ACHN (cell line): Measurements from ENCODE around the gene UNC79.

ENCODE experiments used
- DNase-seq: peaks from one replicate; pipeline ENCODE4 v3.0.0-alpha.2; 2015
- in situ Hi-C: cut with HindIII; loops from 2 replicates; pipeline ENCODE4 v1.10.0; 2017; ENCODE audit warnings: low sequenced_read_pairs, low pct_ligation_motif_present, low pct_unique_long_range_greater_than_20kb

Gene UNC79

DNA sequence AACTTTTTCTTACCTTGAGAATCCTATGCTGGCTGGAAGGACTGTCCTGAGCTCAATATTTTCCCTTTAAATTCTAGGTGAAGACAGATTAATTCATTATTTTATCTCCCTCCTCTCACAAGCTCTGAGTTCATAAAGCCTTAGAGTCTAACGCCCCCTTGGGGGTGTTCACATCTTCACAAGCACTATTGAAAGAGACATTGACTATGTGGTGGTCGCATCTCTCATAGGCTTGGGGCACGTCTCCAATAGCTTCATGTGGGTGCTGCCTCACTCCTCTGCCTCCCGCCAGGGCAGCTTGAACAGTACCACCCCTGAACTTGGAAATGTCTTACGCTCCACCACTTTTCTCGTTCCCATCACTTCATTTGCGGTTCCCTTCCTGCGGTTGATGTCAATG is 106.2 kb downstream of the UNC79 start:
- in situ Hi-C loops, result no loop called here
- peak; percentile 41 for DNase-seq

DNA sequence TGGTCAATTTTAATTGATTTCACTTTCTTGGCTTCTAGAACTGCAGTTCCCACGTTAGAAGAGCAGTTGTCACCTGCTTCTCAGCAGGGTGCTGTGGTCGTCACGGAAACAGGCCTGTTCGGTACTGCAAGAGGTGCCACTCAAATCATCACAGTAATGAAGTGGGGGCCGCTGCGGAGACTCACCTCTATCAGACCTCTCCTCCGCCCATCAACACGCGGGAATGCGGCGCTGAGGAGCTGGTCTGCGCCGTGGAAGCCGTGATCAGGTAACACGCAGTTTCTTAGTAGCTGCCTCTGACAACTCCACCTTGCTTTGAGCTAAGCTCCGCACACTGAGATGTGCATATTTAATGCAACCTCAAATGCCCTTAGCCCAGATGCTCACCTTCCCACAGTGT is 107.2 kb downstream of the UNC79 start:
- in situ Hi-C loops, result no loop called here
- DNase-seq, result no peak

DNA sequence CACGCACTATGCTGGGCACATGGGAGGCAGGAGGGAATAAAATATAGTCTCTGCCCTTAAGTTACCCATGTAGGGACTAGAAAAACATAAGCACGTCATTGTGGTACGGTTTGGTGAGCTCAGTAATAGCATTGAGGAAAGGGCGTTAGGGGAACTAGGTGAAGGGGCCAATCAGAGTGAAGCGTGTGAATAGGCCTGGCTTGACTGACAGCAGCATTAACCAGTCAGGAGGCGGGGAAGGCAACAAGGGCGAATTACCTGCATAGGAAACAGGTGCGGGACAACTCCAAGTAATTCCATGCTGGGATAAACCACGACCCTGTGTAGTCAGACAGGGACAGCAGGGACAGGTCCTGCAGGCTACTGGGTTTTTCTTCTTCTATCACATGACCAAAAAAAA is 107.7 kb downstream of the UNC79 start:
- in situ Hi-C loops, result no loop called here
- DNase-seq, result peak; percentile 2

GRCh38 chr14:93540235-93540634 is 109.5 kb downstream of the UNC79 start:
- in situ Hi-C loops, result no loop called here
- no peak for DNase-seq

- in situ Hi-C loops, result no loop called here
- peak; percentile 28 for DNase-seq
These were observed 113.0 kb downstream of the UNC79 start for GRCh38 chr14:93543766-93544165.

GRCh38 chr14:93544212-93544611 is 113.5 kb downstream of the UNC79 start:
- no peak for DNase-seq
- in situ Hi-C loops, result no loop called here

GRCh38 chr14:93546642-93547041 is 115.9 kb downstream of the UNC79 start:
- in situ Hi-C loops, result no loop called here
- no peak for DNase-seq

GRCh38 chr14:93548102-93548843 is 117.5 kb downstream of the UNC79 start:
- in situ Hi-C loops, result no loop called here

DNA sequence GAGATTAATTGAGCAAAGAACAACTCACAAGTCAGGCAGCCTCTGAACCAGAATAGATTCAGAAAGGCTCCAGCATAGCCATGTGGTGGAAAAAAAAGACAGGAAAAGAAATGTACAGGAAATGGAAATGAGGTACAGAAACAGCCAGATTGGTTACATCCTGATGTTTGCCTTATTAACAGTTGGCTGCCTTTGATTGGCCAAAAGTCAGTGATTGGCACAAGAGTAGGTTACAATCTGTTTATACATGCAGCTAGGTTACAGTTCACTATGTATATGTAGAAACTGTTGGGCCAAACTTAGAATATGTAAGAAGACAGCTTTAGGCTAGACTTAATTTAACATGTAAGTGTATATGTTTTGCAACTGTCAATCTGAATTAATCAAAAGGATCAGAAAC is 118.9 kb downstream of the UNC79 start:
- in situ Hi-C loops, result no loop called here
- DNase-seq, result no peak

More at GRCh38 chr14:93548102-93548843, 117.5 kb downstream of the UNC79 start:
- no peak for DNase-seq

DNA sequence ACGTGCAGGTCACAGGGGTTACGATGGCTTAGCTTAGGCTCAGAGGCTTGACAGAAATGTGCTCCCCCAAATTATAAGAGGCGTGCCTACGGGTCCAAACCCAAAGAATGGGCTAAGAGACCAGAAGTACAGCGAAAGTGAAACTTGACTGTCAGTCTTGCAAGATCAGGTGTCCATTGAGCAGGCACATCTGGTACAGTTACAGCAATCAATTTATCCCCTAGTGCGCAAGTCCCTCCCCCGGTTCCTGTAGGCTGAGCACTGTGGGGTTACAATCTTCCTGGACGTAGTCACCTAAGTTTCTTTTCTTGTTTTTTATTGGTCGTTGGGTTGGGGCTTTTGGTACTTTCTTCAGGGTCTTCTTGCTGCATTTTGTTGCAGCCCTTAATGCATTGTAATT is 134.2 kb downstream of the UNC79 start:
- in situ Hi-C loops, result no loop called here

DNA sequence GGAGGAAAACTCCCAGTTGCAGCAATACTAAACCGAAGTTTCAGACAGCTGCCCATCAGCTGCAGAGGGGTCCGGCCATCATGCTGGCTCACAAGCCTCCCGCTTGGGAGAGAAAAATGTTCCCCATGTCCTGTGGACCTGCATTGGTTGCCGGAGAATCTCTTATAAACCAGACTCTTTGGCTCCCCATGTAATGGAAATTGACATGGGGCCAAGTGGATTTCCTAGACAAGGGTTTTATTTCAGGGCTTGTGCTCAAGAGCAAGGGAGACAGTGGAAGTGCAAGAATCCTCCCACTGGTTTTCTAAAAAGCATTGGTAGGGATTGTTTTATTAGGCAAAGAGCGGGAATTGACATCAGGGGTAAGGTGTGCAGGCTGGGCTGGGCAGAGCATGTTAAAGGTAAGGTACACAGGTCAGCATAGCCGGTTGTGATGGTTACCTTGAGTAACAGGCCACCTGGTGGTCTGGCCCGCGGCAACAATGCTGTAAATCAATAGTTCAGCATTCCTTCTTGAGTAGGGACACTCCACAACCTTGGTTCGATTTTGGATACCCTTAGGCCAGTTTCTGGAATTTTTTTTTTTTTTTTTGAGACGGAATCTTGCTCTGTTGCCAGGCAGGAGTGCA is 135.4 kb downstream of the UNC79 start:
- DNase-seq, result no peak
- in situ Hi-C loops, result no loop called here

More for the DNA sequence above, 134.2 kb downstream of the UNC79 start:
- no peak for DNase-seq

- in situ Hi-C loops, result no loop called here
- no peak for DNase-seq
These were observed 140.5 kb downstream of the UNC79 start for GRCh38 chr14:93571275-93571674.

DNA sequence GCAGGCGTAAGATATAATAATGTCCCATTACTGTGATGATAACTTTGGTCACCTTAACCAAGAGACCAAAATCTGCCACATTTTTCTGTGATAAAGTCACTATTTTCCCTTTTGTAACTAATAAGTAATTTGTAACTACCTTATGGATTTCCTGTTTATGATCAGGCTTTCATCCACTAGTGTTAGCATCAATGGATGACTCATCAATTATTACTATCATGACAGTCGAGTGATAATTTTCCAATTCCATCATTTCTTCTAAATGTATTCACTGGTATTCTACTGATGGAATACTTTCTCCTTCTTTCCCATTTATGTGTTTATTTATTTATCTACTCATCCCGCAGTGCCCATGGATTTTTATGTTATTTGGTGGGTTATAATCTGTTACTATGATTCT is 148.4 kb downstream of the UNC79 start:
- DNase-seq, result no peak
- in situ Hi-C loops, result no loop called here

DNA sequence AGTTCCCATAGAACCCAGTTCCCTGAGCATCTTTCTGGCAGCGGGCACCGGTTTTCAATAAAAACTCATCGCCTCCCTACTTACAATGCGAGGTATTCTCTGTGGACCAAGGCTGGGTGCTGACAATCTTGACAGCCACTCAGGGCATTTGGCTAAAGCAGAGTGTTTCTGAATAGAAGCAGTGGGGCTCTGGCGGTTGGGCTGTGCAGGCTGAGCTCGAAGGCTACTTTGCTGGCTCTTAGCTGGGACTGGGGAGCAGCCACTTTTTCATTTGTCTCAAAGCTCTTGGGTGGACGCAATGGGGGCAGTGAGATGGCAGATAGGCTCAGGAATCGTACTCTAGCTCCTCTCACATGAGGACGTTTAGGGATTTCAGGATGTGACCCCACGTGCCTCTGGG is 151.8 kb downstream of the UNC79 start:
- no peak for DNase-seq
- in situ Hi-C loops, result no loop called here

DNA sequence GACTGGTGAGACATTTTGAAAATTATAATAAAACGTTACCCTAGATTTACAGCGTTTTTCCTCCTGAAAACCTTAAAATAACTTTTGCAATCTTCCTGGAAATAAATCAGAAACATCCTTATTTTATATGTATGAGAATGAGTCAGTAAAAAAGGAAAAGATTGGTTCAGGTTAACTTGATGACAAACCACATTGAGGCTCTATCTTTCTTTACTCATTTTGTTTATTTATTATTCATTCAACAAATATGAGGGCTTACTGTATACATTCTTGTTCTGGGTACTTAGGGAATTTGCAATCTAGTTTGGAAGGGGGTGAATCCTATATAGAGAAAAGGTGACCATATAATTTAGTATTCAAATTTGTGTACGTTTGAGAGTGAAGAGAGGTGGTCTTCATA is 156.6 kb downstream of the UNC79 start:
- no peak for DNase-seq
- in situ Hi-C loops, result no loop called here

- in situ Hi-C loops, result no loop called here
- no peak for DNase-seq
These were observed 160.8 kb downstream of the UNC79 start for GRCh38 chr14:93591506-93591905.

DNA sequence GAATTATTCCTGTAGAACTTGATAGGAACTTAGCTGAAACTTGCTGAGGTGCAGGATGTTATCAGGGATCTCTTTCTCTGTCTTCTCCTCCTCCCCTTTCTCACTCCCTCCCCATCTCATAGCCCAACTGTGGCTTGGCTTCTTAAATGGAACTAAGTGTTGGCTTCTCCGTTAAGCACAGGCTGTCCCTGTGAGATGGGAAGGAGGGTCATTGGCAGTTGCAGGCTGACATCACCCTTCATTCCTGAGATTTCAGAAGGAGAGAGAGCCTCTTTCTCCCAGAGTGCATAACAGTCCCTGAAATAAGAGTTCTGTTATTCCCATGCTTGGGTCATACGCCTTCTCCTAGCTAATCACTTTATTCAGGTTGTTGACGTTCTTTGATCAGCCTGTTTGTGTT is 162.0 kb downstream of the UNC79 start:
- no peak for DNase-seq
- in situ Hi-C loops, result no loop called here

- no peak for DNase-seq
- in situ Hi-C loops, result no loop called here
These were observed 175.4 kb downstream of the UNC79 start for GRCh38 chr14:93606091-93606490.

GRCh38 chr14:93619176-93619793 is 188.5 kb downstream of the UNC79 start:
- peak; percentile 42 for DNase-seq
- in situ Hi-C loops, result no loop called here

GRCh38 chr14:93628048-93628447 is 197.3 kb downstream of the UNC79 start:
- in situ Hi-C loops, result no loop called here
- no peak for DNase-seq
